ENCODE data around the gene RHCG.

Gene RHCG

DNA sequence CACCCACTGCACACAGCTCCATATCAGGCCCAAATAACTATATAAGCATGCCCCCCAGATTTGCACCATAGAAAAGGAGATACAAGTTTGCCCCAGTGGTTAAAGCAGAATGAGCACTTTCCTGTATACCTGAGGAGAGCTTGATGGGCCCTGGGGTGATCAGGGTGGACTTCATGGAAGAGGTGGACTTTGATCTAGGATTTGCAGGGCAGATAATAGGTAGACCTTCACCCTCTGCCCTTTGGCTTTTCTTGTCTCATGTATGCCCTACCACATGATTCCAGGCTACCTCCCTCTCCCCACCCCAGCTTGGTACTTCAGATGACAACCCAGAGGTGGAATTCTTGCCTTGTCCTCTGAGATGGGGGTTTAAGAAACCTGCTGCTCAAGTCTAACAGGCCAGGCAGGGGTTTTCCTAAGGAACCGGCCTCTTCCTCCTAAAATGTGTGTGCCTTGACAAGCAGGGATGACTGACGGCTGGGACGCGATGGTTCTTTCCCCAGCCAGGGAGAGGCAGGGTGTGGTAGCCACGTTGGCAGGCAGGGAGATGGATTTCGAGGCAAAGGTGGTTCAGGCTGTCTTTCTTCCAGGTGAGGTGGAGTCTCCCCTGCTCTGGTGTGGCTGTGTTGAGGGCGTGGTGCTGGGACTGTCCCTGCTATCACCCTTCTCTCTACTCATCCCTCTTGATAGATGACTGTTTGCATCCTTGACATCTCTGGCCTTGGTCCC is 6.6 kb upstream of the RHCG start:
- DNase-seq, result no peak

DNA sequence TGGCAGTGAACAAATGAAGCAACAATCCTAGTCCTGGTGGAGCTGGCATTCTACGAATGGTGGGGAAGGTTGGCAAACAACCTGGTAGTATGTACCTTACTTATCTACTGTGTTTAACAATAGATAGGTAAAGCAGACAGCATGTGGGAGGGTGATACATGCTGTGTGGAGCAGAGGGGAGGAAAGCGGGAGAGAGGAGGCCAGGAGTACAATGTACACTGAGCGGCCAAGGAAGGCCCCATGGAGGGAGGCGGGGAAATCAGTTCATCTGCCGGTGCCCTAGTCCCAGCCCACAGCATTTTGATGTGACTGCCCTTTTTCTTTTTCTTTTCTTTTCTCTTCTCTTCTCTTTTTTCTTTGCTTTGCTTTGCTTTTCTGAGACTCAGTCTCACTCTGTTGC is 5.3 kb upstream of the RHCG start:
- DNase-seq, result no peak

DNA sequence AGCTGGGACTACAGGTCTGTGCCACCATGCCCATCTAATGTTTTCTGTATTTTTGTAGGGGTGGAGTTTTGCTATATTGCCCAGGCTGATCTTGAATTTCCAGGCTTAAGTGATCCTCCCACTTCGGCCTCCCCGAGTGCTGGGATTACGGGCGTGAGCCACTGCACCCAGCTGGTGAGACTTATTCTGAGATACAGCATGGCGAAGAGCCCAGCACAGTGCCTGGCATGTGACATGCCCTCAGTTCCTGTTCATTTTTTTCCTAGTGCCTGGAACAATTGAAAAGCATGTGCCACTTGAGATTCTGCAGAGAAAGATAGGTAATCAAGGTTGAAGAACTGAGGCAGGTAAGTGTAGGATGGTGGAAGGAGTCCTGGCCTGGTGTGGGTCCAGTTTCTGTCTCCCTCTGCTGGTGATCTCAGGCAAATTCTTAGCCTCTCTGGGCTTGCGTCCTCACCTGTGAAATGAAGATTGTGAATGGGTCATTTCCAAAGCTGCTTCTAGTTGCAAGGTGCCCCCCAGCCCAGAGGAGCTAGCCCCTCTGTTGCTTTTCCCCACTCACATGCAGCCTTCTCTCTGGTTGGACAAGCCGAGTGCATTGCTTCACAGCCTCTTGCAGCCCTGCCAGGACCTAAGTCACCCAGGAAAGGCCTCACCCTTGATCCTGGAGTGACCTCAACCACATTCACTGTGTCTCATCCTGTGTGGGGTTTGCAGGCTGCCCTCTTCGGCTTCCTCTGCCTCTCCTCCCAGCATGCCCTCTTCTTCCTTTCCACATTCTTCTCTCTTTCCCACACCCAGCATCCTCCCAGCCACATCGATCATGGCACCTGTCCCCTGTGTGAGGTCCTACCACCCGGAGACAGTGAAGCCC is 4.3 kb upstream of the RHCG start:
- DNase-seq, result no peak

DNA sequence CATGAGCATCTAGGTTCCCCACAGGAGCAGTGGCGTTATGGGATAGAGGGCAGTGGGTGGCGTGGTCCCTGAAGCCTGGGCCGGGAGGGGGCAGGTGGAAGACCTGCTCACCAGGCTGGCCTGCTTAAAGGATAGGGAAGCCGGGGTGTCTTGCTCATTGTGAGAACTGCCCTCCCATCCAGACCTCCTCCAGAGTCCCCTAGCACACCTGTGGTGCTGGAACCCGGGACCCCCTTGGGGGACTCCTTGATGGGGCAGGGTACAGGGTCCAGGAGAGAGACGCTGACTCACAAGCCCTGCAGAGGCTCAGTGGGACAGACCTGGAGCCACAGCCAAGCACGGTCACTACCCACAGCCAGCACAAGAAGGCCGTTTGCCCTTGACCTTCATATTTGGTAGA is 2.8 kb upstream of the RHCG start:
- DNase-seq, result no peak

DNA sequence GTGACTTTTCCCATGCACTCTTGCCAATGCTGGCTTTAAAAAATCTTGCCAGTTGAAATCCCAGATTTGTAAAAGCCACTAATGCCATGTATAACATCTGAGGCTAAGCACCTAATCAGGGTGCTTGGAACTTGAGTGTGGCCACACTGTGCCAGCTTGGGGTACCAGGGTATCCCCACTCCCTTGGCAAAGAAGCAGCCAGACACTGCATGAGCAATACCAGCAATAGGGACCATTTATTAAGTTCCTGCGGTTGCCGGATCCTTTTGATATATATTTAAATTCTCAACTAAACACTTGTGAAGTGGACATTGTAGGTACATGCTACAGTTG is 2.2 kb upstream of the RHCG start:
- DNase-seq, result no peak

DNA sequence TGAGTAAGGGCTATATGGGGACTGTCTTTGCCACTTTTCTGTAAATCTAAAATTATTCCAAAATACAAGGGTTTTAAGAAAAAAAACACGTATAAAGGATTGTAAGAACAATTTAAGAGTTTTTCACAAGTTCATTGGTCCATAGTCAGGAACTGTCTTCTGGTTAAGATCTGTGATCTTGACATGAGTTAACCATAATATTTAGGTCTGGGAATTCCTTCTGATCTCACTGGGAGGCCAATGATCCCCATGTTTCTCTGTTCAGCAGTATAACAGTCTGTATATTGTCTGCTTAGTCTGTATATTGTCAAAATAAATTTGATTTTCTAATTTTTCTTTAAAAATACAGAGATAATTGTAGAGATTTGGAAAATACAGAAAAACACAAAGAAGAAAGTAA is 848 bp upstream of the RHCG start:
- DNase-seq, result no peak

DNA sequence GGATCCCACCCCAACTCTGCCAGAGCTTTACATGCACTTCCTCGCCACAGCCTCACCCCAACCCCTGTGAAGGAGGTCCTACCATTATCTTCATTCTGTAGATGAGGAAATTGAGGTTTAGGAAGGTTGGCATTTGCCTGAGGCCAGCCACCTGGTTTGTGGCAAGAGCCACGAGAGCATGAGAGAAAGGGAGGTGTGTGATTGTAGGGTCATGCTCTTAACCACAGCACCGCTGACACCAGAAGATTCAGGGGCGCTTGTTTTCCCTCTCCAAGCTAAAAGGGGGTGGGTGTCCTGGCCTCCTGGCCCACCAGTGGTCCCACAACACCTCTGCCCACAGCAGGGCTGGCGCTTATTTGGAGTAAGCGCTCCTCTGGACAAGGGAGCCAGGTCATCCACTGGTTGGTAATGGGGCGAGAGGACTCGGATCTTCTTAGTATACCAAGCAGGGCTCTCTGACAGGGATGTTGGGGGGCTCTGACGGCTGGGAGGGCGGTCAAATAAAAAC is 691 bp downstream of the RHCG start:
- no peak for DNase-seq

DNA sequence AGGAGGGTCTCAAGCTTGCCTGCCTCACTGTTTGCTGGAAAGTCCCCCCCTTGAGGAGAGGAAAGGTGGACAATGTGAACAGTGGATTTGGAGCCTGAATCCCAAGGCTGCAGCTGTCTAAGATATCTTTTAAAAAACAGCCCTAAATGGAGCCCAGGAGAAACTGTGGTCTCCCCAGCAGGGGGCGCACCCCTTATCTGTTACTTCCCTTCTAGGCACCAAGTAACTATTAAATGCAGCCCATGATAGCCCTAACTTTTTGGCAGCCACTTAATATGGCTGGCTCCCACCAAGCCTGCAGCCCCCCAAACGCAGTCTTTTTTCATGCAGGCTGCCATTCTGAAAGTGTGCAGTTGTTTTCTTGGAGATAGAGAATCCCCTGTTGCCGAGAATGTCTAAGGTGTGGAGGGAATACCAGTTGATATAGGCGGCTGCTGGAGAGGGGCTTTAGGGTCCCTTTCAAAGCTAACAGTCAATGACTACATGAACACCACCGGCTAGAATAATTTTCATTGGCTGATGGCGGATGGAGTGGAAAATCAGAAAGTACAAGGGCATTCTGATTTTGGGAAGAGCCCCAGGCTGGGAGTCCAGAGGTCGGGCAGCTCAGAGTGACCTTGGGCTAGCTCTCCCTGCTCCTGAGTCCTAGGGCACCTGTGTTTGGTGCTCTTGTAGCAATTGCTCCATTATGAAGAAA is 1.3 kb downstream of the RHCG start:
- DNase-seq, result no peak

DNA sequence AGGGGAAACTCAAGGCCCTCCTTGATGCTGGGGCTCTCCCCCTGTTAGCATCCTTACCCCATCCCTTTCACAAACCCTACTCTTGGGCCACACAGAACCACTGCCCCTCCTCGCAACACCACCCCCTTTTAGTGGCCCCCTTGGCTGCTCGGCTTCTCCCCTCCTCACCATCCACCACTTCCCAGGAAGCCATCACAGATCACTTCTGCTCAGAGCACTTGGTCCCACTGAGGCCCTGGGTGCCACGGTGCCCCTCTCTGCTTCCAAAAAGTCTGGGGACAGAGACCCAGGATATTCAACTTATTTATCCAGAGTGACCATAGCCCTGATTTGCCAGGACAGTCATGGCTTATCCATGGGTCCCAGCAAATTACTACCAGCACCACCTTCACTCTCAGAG is 2.4 kb downstream of the RHCG start:
- no peak for DNase-seq

DNA sequence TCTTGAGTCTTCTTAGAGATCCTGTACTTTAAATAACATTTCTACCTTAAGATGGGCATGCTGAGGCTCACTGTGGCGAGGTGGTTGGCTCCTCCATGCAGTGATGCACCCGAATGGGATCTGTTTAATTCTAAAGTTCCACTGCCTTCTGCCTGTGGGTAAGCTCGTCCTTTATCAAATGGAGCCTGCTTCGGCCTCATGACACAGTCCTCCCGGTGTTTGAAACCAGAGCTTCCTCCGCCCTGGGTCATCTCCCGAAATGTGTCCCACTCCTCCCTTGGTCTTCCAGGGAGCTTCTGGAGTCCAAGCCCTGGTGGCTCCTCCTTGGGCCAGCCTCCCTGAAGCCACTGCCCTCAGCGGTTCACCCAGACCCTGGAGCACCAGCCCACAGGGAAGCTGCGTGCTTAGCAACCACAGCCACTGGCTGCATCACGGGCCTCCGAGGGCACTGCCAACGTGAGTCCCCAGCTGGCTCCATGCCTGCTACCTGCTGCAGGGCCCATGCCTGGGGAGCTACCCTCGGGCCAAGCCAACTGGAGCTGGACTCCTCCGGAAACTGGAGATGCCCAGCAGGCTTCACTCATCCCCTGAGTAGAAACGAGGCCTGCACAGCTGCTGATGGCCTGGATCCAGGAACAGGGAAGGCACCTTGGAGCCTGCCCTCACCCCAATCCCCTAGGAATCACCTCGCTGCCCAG is 3.3 kb downstream of the RHCG start:
- DNase-seq, result no peak

DNA sequence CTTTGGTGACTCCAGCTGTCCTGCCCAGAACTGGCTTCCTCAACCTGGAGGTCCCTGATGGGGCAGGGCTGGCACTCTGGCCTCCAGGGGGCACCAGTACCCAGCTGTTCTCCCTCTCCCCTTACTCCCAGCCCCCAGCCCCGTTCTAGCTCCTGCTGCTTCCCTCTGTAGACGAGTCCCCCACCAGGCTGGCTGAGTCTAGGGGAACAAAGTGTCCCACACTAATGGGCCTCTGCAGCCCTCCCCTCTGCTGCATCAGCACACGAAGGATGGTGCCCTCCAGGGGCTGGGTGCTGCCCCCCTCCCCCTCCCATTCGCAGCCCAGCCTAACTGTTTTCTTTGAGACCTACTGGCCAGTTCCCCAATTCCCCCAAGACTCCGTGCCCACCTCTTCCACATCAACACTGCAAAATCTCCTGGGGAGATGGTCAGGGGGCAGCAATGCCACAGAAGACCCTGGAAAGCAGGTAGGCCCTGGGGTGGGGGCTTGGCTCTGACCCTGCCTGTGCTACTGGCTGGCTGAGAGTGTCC is 4.2 kb downstream of the RHCG start:
- no peak for DNase-seq

DNA sequence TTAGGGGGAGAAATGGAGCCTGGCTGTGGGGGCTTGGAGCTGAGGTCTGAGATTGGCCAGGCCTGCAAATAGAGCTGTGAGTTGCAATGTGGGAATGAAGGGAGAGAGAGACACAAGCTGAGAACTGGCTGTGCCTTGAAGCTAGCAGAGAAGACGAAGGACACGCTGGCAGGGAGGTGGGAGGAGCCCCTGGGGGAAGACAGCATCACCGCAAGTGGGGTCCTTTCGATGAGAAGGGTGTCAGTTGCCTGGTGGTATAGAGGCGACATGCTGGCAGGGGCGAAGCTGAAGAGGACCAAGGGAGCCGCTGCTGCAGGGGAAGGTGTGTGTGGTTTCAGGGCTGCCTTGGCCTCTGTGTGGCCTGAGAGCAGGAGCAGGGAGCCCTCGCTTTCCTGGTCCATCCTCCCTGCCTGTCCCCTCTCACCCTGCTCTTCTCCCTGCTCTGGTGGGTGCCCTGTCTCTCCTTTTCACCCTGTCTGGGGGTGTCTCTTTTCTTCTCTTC is 5.5 kb downstream of the RHCG start:
- DNase-seq, result no peak

DNA sequence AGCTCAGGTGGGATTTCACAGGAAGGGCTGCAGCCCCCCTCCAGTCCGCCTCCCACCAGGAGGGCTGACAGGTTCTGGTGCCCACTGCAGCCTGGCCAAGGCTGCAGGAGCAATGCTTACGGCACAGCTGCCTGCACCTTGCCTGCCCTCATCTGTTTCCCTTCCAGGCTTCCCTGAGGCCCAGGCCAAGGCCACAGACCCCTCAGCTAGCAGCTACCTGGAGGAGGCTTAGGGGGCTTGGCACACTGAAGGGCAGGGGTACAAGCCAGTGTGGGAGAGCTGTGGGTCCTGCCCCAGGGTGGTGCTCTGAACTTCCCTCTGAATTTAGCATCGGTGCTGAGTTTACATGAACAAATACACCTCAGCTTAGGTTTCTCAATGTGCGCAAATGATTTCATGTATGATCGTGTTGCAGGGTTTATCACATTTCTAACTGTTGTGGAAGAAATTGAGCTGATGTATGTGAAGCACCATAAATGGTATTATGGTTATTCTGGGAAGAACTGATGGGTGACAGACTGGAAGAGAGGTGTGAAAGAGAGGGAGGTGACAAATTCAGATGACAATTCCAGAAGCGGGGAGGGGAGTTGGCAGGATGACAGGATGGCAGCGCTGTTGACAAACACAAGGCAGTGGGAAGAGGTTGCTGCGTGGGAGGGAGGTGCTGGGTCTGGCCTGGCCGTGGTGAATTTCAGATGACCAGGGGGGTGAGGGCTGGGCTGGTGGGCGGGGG is 6.1 kb downstream of the RHCG start:
- no peak for DNase-seq

DNA sequence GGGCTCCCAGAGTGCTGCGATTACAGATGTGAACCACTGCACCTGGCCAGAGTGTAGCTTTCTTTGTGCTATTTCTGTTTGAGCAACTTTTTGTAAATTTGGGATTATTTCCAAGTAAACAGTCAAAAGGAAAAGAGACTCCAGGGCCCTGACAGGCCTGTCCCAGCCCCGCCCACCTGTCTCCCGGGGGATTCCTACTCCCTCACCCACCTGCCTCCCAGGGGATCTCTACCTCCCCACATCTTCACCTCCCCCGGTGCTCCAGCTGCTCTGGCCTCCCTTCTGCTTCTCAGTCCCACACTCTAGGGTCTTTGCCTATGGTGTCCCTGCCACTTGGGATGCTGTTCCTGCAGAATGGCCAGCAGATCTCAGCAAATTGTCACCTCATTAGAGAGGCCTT is 7.0 kb downstream of the RHCG start:
- DNase-seq, result no peak

DNA sequence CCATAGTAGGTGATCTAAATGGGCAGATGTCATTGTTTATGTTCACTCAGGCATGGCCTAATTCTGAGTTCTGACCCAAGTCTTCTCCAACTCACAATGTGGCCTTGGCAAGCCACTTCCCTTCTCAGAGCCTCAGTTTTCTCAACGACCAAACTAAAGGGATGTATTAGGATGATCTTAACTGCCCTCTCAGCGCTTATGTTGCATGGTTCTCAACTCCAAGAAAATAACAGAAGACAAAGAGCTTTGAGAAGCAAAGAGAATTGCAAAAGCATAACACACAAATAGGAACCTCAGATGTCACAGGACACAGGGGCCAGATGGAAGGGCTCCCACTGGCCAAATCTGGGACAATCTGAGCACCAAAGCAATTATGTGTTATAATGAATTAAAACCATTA is 8.6 kb downstream of the RHCG start:
- DNase-seq, result no peak

DNA sequence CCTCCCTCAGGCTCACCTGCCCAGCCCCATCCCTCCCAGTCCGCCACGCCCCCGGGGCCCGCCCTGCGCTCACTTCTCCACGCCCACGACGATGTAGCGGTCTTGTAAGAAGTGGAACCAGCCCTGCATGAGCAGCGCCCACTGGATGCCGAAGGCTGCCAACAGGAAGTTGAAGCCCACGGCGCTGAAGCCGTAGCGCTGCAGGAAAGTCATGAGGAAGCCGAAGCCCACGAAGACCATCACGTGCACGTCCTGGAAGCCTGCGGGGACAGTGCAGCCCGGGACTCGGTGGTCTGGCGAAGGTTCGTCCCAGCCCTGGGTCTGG is 9.7 kb downstream of the RHCG start:
- DNase-seq, result no peak

DNA sequence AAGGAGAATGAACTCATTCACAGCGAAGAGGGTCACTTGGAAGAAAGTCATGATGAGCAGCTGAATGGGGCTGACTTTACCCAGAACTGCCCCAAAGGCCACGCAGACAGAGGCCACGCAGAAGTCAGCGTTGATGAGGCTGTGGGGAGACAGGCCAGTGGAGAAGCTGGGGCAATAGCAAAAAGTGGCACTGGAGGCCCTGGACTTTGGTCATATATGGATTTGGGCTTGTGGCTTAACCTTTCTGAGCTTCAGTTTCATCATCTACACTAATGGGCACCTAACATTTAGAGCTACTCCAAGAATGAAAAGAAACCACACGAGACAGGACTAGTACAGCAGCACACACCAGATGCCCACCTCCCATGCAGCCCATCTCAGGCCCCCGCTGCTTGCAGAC is 13.3 kb downstream of the RHCG start:
- no peak for DNase-seq

DNA sequence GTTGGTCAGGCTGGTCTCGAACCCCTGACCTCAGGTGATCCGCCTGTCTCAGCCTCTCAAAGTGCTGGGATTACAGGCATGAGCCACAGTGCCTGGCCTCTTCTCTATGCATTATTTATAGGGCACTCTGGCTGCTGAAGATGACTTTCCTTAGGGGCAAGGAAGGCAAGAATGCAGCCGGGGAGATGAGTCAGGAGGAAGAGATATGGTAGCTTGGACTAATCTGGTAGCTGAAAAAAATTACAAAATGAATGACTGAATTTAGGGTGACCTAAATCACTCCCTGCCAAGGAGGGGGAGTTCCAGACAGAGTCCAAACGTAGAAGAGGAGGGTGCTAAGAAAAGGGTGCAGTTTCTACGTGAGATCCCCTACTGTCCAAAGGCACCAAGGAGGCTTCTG is 14.2 kb downstream of the RHCG start:
- no peak for DNase-seq

DNA sequence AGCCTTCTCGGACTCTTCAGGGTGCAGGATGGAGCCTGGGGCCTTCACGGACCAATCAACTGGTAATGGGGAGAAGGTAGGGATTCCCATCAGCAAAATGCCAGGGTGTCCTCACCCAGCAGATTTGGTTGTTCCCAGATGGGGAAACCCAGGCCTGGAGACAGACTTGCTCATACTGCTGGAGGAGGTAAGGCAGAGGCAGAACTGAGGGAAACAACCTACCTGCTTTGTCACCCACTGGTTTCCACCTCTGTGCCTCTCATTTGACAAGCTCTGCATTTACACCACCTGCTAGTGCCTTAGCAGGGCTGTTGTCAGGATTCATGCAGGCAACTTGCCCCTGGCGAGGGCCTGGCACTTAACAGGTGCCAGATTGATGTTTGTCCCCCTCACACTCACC is 15.9 kb downstream of the RHCG start:
- DNase-seq, result no peak

DNA sequence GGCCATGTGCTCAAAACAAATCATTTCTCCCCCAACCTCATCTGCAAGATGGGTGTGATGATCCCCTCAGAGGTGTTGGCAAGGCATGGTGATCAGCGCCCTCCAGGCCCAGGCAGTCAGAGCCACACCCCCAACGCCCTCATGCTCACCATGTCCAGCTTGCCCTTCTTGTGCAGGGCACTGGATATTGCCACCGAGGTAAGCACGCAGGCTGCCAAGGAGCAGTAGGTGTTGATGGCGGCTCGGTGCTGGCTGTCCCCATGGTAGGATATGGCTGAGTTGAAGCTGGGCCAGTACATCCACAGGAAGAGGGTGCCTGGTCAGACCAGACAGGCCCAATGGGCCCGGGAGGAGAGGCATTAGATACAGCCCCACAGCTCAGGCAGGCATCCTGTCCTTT is 17.2 kb downstream of the RHCG start:
- DNase-seq, result no peak

DNA sequence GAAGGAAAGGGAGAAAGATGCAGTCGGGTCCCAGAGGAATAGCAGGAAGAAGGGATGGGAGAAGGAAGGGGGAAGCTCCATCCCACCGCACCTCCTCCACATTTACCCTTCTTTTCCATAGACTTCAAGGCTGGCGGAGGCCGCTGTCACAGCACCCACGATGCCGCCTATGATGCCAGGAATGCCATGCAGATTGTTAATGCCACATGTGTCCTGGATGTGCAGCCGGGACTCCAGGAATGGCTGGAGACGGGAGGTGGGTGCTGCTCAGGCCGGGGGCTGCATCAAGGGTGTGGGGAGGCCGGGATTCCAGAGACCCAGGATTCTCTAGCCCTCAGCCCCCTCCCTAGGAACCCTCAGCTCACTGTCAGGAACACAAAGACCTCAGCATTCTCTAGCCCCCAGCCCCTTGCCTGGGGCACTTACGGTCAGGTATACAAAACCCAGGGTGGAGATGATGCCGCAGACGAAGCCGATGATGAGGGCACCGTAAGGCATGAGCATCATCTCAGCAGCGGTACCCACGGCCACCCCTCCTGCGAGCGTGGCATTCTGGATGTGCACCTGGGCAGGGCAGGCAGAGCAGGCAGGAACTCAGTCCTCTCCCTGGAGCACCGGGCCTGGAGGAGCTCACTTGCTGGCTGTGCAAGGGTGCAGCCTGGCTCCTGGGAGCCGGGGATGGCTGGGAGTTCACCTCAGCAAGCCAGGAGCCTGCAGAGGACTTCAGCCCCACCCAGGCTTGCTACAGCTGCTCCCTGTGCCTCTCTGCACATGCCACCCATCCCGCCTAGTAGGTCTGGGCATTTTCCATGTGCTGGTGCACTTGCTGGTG is 18.8 kb downstream of the RHCG start:
- DNase-seq, result no peak

Data from NCI-H2227 treated with DMSO at 0.1 percent for 48 hours (cell line).